Islet precursor cell (in vitro differentiated cells): ENCODE measurements around the gene ARHGEF26.
"Not testable (repeated sequence)": the region's sequence is repeated elsewhere in the genome, so short reads cannot be mapped to it uniquely, and the experiment has no call there.

Source experiments
- DNase-seq: peaks from one replicate; pipeline ENCODE4 v3.0.0-alpha.2; 2018

The ARHGEF26 gene

GRCh38 chr3:154120961-154121700 is at the start of gene ARHGEF26:
Gene ARHGEF26 (plus strand): TSS chr3:154121390. CDS start chr3:154121993, 603 bp downstream.
- DNase-seq: peak; percentile 96

- no peak for DNase-seq
Measured at GRCh38 chr3:154074966-154075365, 46.2 kb upstream of the ARHGEF26 start.

GRCh38 chr3:154078672-154079071 is 42.5 kb upstream of the ARHGEF26 start:
- DNase-seq: no peak

GRCh38 chr3:154081305-154081704 is 39.9 kb upstream of the ARHGEF26 start:
- DNase-seq: no peak

GRCh38 chr3:154085071-154085470 is 36.1 kb upstream of the ARHGEF26 start:
- no peak for DNase-seq

- no peak for DNase-seq
Measured at GRCh38 chr3:154085799-154086198, 35.4 kb upstream of the ARHGEF26 start.

- DNase-seq: no peak
Measured at GRCh38 chr3:154086286-154086685, 34.9 kb upstream of the ARHGEF26 start.

- not testable (repeated sequence) for DNase-seq
Measured at GRCh38 chr3:154087756-154088480, 33.3 kb upstream of the ARHGEF26 start.

GRCh38 chr3:154089421-154090420 is 31.5 kb upstream of the ARHGEF26 start:
- DNase-seq: peak; percentile 60

GRCh38 chr3:154094051-154094450 is 27.1 kb upstream of the ARHGEF26 start:
- DNase-seq: no peak

GRCh38 chr3:154095832-154096421 is 25.3 kb upstream of the ARHGEF26 start:
- no peak for DNase-seq

GRCh38 chr3:154098376-154098775 is 22.8 kb upstream of the ARHGEF26 start:
- DNase-seq: no peak

- DNase-seq: no peak
Measured at GRCh38 chr3:154100556-154100955, 20.6 kb upstream of the ARHGEF26 start.

GRCh38 chr3:154101250-154101649 is 19.9 kb upstream of the ARHGEF26 start:
- DNase-seq: no peak

- DNase-seq: no peak
Measured at GRCh38 chr3:154102225-154102624, 19.0 kb upstream of the ARHGEF26 start.

- DNase-seq: no peak
Measured at GRCh38 chr3:154105218-154105975, 15.8 kb upstream of the ARHGEF26 start.

GRCh38 chr3:154111365-154111935 is 9.7 kb upstream of the ARHGEF26 start:
- no peak for DNase-seq

- DNase-seq: no peak
Measured at GRCh38 chr3:154112146-154112852, 8.9 kb upstream of the ARHGEF26 start.

GRCh38 chr3:154113609-154114008 is 7.6 kb upstream of the ARHGEF26 start:
- DNase-seq: no peak

GRCh38 chr3:154115332-154115731 is 5.9 kb upstream of the ARHGEF26 start:
- DNase-seq: no peak

- no peak for DNase-seq
Measured at GRCh38 chr3:154119951-154120350, 1.2 kb upstream of the ARHGEF26 start.
